Liver (tissue), 9 donors: ENCODE measurements around the gene KRT32. TPM values are rescaled to one million over a fixed set of nuclear protein-coding genes. Genes with fewer than 3 reads are reported as not detected.

Source experiments
- DNase-seq: peaks from one replicate; pipeline ENCODE4 v3.0.0-alpha.2; 2017; ENCODE audit warnings: low spot score
- H3K27ac ChIP-seq, 2 donors: one replicate each; pipeline ENCODE4 v1.7.0; 2013; ENCODE audit warnings: inconsistent platforms in 2 of 2, low read length in 2 of 2, control low read depth in 1 of 2, low read depth in 1 of 2, mild to moderate bottlenecking in 1 of 2
- H3K27me3 ChIP-seq, 4 donors: one replicate each; pipeline versions ENCODE4 v1.6.1 to v1.7.0; 2013; ENCODE audit warnings: low read length in 3 of 4, inconsistent platforms in 1 of 4, mild to moderate bottlenecking in 1 of 4, moderate library complexity in 1 of 4; ENCODE audit not compliant: control insufficient read depth in 4 of 4, insufficient read depth in 4 of 4
- H3K36me3 ChIP-seq, 4 donors: one replicate each; pipeline versions ENCODE4 v1.6.1 to v1.7.0; 2013; ENCODE audit warnings: low read length in 3 of 4, mild to moderate bottlenecking in 3 of 4, low read depth in 1 of 4, moderate library complexity in 1 of 4; ENCODE audit not compliant: control insufficient read depth in 4 of 4, insufficient read depth in 3 of 4
- H3K4me1 ChIP-seq, 4 donors: one replicate each; pipeline versions ENCODE4 v1.6.1 to v1.7.0; 2013; ENCODE audit warnings: low read length in 3 of 4, mild to moderate bottlenecking in 3 of 4, moderate library complexity in 1 of 4; ENCODE audit not compliant: control insufficient read depth in 4 of 4, insufficient read depth in 4 of 4
- H3K4me3 ChIP-seq, 3 donors: one replicate each; pipeline versions ENCODE4 v1.6.1 to v1.7.0; 2013; ENCODE audit warnings: low read length in 3 of 3, control low read depth in 1 of 3, low read depth in 1 of 3, mild to moderate bottlenecking in 1 of 3
- H3K9ac ChIP-seq, 2 donors: one replicate each; pipeline ENCODE4 v1.7.0; 2013; ENCODE audit warnings: low read length in 2 of 2, mild to moderate bottlenecking in 2 of 2, moderate library complexity in 2 of 2, control low read depth in 1 of 2, low read depth in 1 of 2
- H3K9me3 ChIP-seq, 4 donors: one replicate each; pipeline versions ENCODE4 v1.6.1 to v1.7.0; 2013; ENCODE audit warnings: low read length in 3 of 4; ENCODE audit not compliant: control insufficient read depth in 4 of 4
- CTCF ChIP-seq: fragments of 150-350 bp; IDR thresholded peaks from 2 replicates; pipeline ENCODE4 v1.5.1; 2017; ENCODE audit warnings: improper control_type of control experiment, low read depth, low read length; ENCODE audit not compliant: missing input control
- EGR1 ChIP-seq, 2 donors: IDR thresholded peaks; 2 replicates each; pipeline ENCODE4 v1.6.1; 2016 to 2018; ENCODE audit warnings: antibody characterized with exemption in 2 of 2, low read depth in 2 of 2
- FOXA1 ChIP-seq: IDR thresholded peaks from 2 replicates; pipeline ENCODE4 v1.6.1; 2016; ENCODE audit warnings: antibody characterized with exemption
- FOXA2 ChIP-seq: IDR thresholded peaks from 2 replicates; pipeline ENCODE4 v1.6.1; 2016; ENCODE audit warnings: antibody characterized with exemption
- GABPA ChIP-seq, 2 donors: IDR thresholded peaks in 1 of 2; conservative IDR thresholded peaks in 1 of 2; 2 replicates each; pipeline ENCODE4 v1.6.1; 2016; ENCODE audit warnings: antibody characterized with exemption in 2 of 2, mild to moderate bottlenecking in 1 of 2, moderate library complexity in 1 of 2
- HNF4A ChIP-seq, 2 donors: conservative IDR thresholded peaks; 2 replicates each; pipeline ENCODE4 v1.6.1; 2016; ENCODE audit warnings: antibody characterized with exemption in 2 of 2, mild to moderate bottlenecking in 2 of 2
- HNF4G ChIP-seq: IDR thresholded peaks from 2 replicates; pipeline ENCODE4 v1.6.1; 2016; ENCODE audit warnings: antibody characterized with exemption
- JUND ChIP-seq, 2 donors: IDR thresholded peaks; 2 replicates each; pipeline ENCODE4 v1.6.1; 2016; ENCODE audit warnings: antibody characterized with exemption in 2 of 2
- NR2F2 ChIP-seq: IDR thresholded peaks from 2 replicates; pipeline ENCODE4 v1.6.1; 2016; ENCODE audit warnings: antibody characterized with exemption
- RAD21 ChIP-seq, 2 donors: IDR thresholded peaks; 2 replicates each; pipeline ENCODE4 v1.6.1; 2016; ENCODE audit warnings: antibody characterized with exemption in 2 of 2, mild to moderate bottlenecking in 2 of 2
- RXRA ChIP-seq, 2 donors: IDR thresholded peaks; 2 replicates each; pipeline ENCODE4 v1.6.1; 2017 to 2018; ENCODE audit warnings: antibody characterized with exemption in 2 of 2, mild to moderate bottlenecking in 1 of 2
- SP1 ChIP-seq: IDR thresholded peaks from 2 replicates; pipeline ENCODE4 v1.6.1; 2018; ENCODE audit warnings: antibody characterized with exemption, mild to moderate bottlenecking
- TAF1 ChIP-seq: conservative IDR thresholded peaks from 2 replicates; pipeline ENCODE4 v1.6.1; 2016; ENCODE audit warnings: antibody characterized with exemption, mild to moderate bottlenecking
- YY1 ChIP-seq: IDR thresholded peaks from 2 replicates; pipeline ENCODE4 v1.6.1; 2016; ENCODE audit warnings: antibody characterized with exemption, mild to moderate bottlenecking
- WGBS: extraction: QIAGEN DNeasy Blood & Tissue Kit; methylation state at CpG from one replicate; pipeline ENCODE4 v1.1.7; 2013; 5-methylcytosine and 5-hydroxymethylcytosine counted together
- polyA plus RNA-seq, 2 donors: library from polyadenylated mRNA; stranded (reverse) in 1 of 2; unstranded in 1 of 2; fragments of 200-250 nt in 1 of 2; fragments of >200 nt in 1 of 2; fragmentation: Nextera tagmentation in 1 of 2; extraction: Ambion mirVana in 1 of 2; gene quantifications; one replicate each; pipeline versions ENCODE4 v1.2.1 to v1.2.3, GENCODE V29; 2013 to 2015
- total RNA-seq, 2 donors: library from RNA; depleted of rRNA; stranded (reverse); fragments of >200 nt; gene quantifications; one replicate each; pipeline ENCODE4 v1.2.3, GENCODE V29; 2014
- TF ChIP-seq, protein P1 (sequence below): IDR thresholded peaks from 2 replicates; pipeline ENCODE4 v1.6.1; 2016; ENCODE audit warnings: antibody characterized with exemption
- TF ChIP-seq, protein P2 (sequence below): IDR thresholded peaks from 2 replicates; pipeline ENCODE4 v1.6.1; 2016; ENCODE audit warnings: antibody characterized with exemption
- TF ChIP-seq, protein P3 (sequence below): IDR thresholded peaks from 2 replicates; pipeline ENCODE4 v1.6.1; 2016; ENCODE audit warnings: antibody characterized with exemption
- TF ChIP-seq, protein P4 (sequence below): IDR thresholded peaks from 2 replicates; pipeline ENCODE4 v1.6.1; 2016; ENCODE audit warnings: antibody characterized with exemption, mild to moderate bottlenecking
- donor health status: healthy.
- donor health status: healthy.
- donor health status: healthy.
- donor health status: healthy.
- donor health status: healthy.

The KRT32 gene
- total and polyA plus RNA-seq, 4 donors = not detected

DNA sequence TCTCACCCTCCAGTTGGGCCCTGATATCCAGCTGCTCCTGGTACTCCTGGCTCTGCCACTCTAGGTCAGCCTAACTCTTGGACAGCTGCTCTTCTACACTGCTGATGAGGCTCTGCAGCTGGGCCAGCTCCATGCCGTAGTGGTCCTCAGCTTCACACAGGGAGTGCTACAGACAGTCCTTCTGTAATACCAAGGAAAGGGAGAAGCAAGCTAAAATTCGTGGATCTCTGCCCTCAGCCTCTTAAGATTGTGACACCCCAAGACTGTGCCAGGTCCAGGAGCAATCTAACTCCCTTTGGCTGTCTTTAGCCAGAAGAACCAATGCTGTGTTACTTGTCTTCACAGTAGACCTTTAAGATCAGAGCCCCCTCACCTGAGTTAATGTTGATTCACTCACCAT lies 18.7 kb downstream of the KRT32 start:
- Histone ChIP-seq H3K9me3 (no peaks in the 10 kb centered on the region), H3K36me3 (no peaks in the 10 kb centered on the region), H3K9ac (no peak overlapping the region), H3K27ac (no peak overlapping the region), H3K4me3 (no peak overlapping the region), H3K4me1 (peaks cover 0 to 3% (median 0%) of the 10 kb centered on the region in 4 donors), H3K27me3 (no peaks in the 10 kb centered on the region)
- DNase-seq = no peak
- TF ChIP-seq JUND (IDR thresholded peaks at IDR 0.05) (no peak), RXRA (IDR thresholded peaks at IDR 0.05) (no peak)
- TF ChIP-seq, protein P1, sequence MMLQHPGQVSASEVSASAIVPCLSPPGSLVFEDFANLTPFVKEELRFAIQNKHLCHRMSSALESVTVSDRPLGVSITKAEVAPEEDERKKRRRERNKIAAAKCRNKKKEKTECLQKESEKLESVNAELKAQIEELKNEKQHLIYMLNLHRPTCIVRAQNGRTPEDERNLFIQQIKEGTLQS = no peak
- 65% methylated on average over 2 of the region's 2 CpGs for WGBS

DNA sequence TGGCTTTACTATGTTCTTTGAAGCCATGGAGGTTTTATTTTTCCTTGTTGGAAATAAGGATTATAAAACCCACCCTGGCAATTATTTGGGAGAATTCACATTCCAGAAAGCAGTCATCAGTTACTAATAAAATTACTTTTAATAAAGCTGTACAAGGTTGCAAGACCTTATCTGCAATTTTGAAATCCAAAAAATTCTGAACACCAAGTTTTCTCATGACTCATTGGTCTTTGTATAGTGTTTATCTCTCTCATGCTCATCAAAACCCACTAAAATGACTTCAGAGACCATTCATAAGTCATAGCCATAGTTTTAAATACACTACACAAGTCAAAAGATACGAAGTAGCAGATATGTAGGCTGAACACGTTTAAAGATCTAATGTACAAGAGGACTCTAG lies 20.4 kb downstream of the KRT32 start:
- no peak for DNase-seq
- no peak for TF ChIP-seq FOXA2
- TF ChIP-seq HNF4A (conservative IDR thresholded peaks at IDR 0.05) = no peak
- no peak for TF ChIP-seq SP1
- TF ChIP-seq RAD21 (IDR thresholded peaks at IDR 0.05) = no peak
- no peak for TF ChIP-seq CTCF
- TF ChIP-seq NR2F2 = no peak
- TF ChIP-seq, protein P2, sequence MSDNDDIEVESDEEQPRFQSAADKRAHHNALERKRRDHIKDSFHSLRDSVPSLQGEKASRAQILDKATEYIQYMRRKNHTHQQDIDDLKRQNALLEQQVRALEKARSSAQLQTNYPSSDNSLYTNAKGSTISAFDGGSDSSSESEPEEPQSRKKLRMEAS = no peak
- no peak for TF ChIP-seq GABPA (IDR thresholded peaks at IDR 0.05 in 1 of 2, conservative IDR thresholded peaks at IDR 0.05 in 1 of 2)
- no peak for TF ChIP-seq RXRA (IDR thresholded peaks at IDR 0.05)
- TF ChIP-seq FOXA1 = no peak
- no peak for TF ChIP-seq TAF1
- TF ChIP-seq HNF4G = no peak
- TF ChIP-seq EGR1 (IDR thresholded peaks at IDR 0.05; ENCODE audit: low read depth in 2 of 2) = no peak
- TF ChIP-seq, protein P1 = no peak
- TF ChIP-seq, protein P3, sequence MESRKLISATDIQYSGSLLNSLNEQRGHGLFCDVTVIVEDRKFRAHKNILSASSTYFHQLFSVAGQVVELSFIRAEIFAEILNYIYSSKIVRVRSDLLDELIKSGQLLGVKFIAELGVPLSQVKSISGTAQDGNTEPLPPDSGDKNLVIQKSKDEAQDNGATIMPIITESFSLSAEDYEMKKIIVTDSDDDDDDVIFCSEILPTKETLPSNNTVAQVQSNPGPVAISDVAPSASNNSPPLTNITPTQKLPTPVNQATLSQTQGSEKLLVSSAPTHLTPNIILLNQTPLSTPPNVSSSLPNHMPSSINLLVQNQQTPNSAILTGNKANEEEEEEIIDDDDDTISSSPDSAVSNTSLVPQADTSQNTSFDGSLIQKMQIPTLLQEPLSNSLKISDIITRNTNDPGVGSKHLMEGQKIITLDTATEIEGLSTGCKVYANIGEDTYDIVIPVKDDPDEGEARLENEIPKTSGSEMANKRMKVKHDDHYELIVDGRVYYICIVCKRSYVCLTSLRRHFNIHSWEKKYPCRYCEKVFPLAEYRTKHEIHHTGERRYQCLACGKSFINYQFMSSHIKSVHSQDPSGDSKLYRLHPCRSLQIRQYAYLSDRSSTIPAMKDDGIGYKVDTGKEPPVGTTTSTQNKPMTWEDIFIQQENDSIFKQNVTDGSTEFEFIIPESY = no peak
- TF ChIP-seq JUND (IDR thresholded peaks at IDR 0.05) = no peak
- no peak for TF ChIP-seq YY1
- TF ChIP-seq, protein P4, sequence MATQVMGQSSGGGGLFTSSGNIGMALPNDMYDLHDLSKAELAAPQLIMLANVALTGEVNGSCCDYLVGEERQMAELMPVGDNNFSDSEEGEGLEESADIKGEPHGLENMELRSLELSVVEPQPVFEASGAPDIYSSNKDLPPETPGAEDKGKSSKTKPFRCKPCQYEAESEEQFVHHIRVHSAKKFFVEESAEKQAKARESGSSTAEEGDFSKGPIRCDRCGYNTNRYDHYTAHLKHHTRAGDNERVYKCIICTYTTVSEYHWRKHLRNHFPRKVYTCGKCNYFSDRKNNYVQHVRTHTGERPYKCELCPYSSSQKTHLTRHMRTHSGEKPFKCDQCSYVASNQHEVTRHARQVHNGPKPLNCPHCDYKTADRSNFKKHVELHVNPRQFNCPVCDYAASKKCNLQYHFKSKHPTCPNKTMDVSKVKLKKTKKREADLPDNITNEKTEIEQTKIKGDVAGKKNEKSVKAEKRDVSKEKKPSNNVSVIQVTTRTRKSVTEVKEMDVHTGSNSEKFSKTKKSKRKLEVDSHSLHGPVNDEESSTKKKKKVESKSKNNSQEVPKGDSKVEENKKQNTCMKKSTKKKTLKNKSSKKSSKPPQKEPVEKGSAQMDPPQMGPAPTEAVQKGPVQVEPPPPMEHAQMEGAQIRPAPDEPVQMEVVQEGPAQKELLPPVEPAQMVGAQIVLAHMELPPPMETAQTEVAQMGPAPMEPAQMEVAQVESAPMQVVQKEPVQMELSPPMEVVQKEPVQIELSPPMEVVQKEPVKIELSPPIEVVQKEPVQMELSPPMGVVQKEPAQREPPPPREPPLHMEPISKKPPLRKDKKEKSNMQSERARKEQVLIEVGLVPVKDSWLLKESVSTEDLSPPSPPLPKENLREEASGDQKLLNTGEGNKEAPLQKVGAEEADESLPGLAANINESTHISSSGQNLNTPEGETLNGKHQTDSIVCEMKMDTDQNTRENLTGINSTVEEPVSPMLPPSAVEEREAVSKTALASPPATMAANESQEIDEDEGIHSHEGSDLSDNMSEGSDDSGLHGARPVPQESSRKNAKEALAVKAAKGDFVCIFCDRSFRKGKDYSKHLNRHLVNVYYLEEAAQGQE = no peak
- peaks cover 0 to 3% (median 0%) of the 10 kb centered on the region in 4 donors for H3K4me1 ChIP-seq
- no peak overlapping the region for H3K27ac ChIP-seq
- H3K9ac ChIP-seq = no peak overlapping the region
- H3K36me3 ChIP-seq = no peaks in the 10 kb centered on the region
- WGBS = 59% methylated on average over 2 of the region's 2 CpGs
- no peak overlapping the region for H3K4me3 ChIP-seq
- no peaks in the 10 kb centered on the region for H3K9me3 ChIP-seq
- H3K27me3 ChIP-seq = no peaks in the 10 kb centered on the region
